Activated naive CD8-positive, alpha-beta T cell (primary cell): ENCODE measurements around the gene AKAP13.
A peak's percentile ranks its signal among the peaks of the same experiment; 100 is the strongest.

Source experiments
- H3K27ac Mint-ChIP-seq: one replicate; pipeline ENCODE4 v1.8.0; 2021; ENCODE audit warnings: mixed read lengths
- H3K27me3 Mint-ChIP-seq: one replicate; pipeline ENCODE4 v1.8.0; 2021; ENCODE audit warnings: mixed read lengths
- H3K36me3 Mint-ChIP-seq: one replicate; pipeline ENCODE4 v1.8.0; 2021; ENCODE audit warnings: mixed read lengths
- H3K4me1 Mint-ChIP-seq: one replicate; pipeline ENCODE4 v1.8.0; 2021; ENCODE audit warnings: low read depth, mixed read lengths
- H3K4me3 Mint-ChIP-seq: one replicate; pipeline ENCODE4 v1.8.0; 2021; ENCODE audit warnings: mild to moderate bottlenecking, mixed read lengths
- H3K9me3 Mint-ChIP-seq: one replicate; pipeline ENCODE4 v1.8.0; 2021; ENCODE audit warnings: low read depth, mixed read lengths

The AKAP13 gene

GRCh38 chr15:85389306-85389650 is 8.9 kb downstream of the AKAP13 start:
- H3K4me1 Mint-ChIP-seq, result peaks cover 48% of the 10 kb centered on the region
- H3K36me3 Mint-ChIP-seq, result peaks cover 6% of the 10 kb centered on the region
- no peak overlapping the region for H3K4me3 Mint-ChIP-seq
- H3K27ac Mint-ChIP-seq, result no peak overlapping the region
- no peaks in the 10 kb centered on the region for H3K9me3 Mint-ChIP-seq
- H3K27me3 Mint-ChIP-seq, result no peaks in the 10 kb centered on the region

- Mint-ChIP-seq H3K4me1 (peaks cover 49% of the 10 kb centered on the region), H3K9me3 (no peaks in the 10 kb centered on the region), H3K27me3 (no peaks in the 10 kb centered on the region), H3K36me3 (peaks cover 4% of the 10 kb centered on the region), H3K4me3 (no peak overlapping the region), H3K27ac (no peak overlapping the region)
Observed at GRCh38 chr15:85389772-85390171, 9.4 kb downstream of the AKAP13 start.

GRCh38 chr15:85393210-85393609 is 12.8 kb downstream of the AKAP13 start:
- Mint-ChIP-seq H3K27ac (peak overlapping the region; percentile 2), H3K4me3 (no peak overlapping the region), H3K27me3 (no peaks in the 10 kb centered on the region), H3K4me1 (peaks cover 50% of the 10 kb centered on the region), H3K9me3 (no peaks in the 10 kb centered on the region), H3K36me3 (no peaks in the 10 kb centered on the region)

GRCh38 chr15:85394554-85395333 is 14.3 kb downstream of the AKAP13 start:
- Mint-ChIP-seq H3K4me3 (no peak overlapping the region), H3K4me1 (peaks cover 59% of the 10 kb centered on the region), H3K9me3 (no peaks in the 10 kb centered on the region), H3K27ac (no peak overlapping the region), H3K36me3 (no peaks in the 10 kb centered on the region), H3K27me3 (no peaks in the 10 kb centered on the region)

- no peaks in the 10 kb centered on the region for H3K36me3 Mint-ChIP-seq
- H3K27ac Mint-ChIP-seq, result no peak overlapping the region
- H3K9me3 Mint-ChIP-seq, result no peaks in the 10 kb centered on the region
- no peak overlapping the region for H3K4me3 Mint-ChIP-seq
- H3K27me3 Mint-ChIP-seq, result no peaks in the 10 kb centered on the region
- peaks cover 74% of the 10 kb centered on the region for H3K4me1 Mint-ChIP-seq
Observed at GRCh38 chr15:85396554-85396953, 16.2 kb downstream of the AKAP13 start.

- Mint-ChIP-seq H3K4me1 (peaks cover 80% of the 10 kb centered on the region), H3K27me3 (no peaks in the 10 kb centered on the region), H3K4me3 (no peak overlapping the region), H3K9me3 (no peaks in the 10 kb centered on the region), H3K27ac (no peak overlapping the region), H3K36me3 (no peaks in the 10 kb centered on the region)
Observed at GRCh38 chr15:85397151-85397550, 16.7 kb downstream of the AKAP13 start.

- Mint-ChIP-seq H3K36me3 (no peaks in the 10 kb centered on the region), H3K27me3 (no peaks in the 10 kb centered on the region), H3K27ac (no peak overlapping the region), H3K9me3 (no peaks in the 10 kb centered on the region), H3K4me1 (peaks cover 82% of the 10 kb centered on the region), H3K4me3 (no peak overlapping the region)
Observed at GRCh38 chr15:85397926-85398325, 17.5 kb downstream of the AKAP13 start.

- H3K4me1 Mint-ChIP-seq, result peaks cover 81% of the 10 kb centered on the region
- H3K27me3 Mint-ChIP-seq, result no peaks in the 10 kb centered on the region
- H3K9me3 Mint-ChIP-seq, result no peaks in the 10 kb centered on the region
- no peaks in the 10 kb centered on the region for H3K36me3 Mint-ChIP-seq
- no peak overlapping the region for H3K4me3 Mint-ChIP-seq
- H3K27ac Mint-ChIP-seq, result no peak overlapping the region
Observed at GRCh38 chr15:85398822-85399221, 18.4 kb downstream of the AKAP13 start.

GRCh38 chr15:85399627-85400026 is 19.2 kb downstream of the AKAP13 start:
- H3K4me3 Mint-ChIP-seq, result no peak overlapping the region
- no peaks in the 10 kb centered on the region for H3K9me3 Mint-ChIP-seq
- H3K36me3 Mint-ChIP-seq, result no peaks in the 10 kb centered on the region
- no peak overlapping the region for H3K27ac Mint-ChIP-seq
- no peaks in the 10 kb centered on the region for H3K27me3 Mint-ChIP-seq
- H3K4me1 Mint-ChIP-seq, result peaks cover 81% of the 10 kb centered on the region

- Mint-ChIP-seq H3K27ac (peak overlapping the region; percentile 79), H3K9me3 (no peaks in the 10 kb centered on the region), H3K27me3 (no peaks in the 10 kb centered on the region), H3K36me3 (no peaks in the 10 kb centered on the region), H3K4me3 (peak overlapping the region; percentile 46), H3K4me1 (peaks cover 82% of the 10 kb centered on the region)
Observed at GRCh38 chr15:85400606-85401005, 20.2 kb downstream of the AKAP13 start.

GRCh38 chr15:85401108-85401774 is 20.8 kb downstream of the AKAP13 start:
- H3K4me1 Mint-ChIP-seq, result peaks cover 82% of the 10 kb centered on the region
- H3K27me3 Mint-ChIP-seq, result no peaks in the 10 kb centered on the region
- no peaks in the 10 kb centered on the region for H3K36me3 Mint-ChIP-seq
- H3K9me3 Mint-ChIP-seq, result no peaks in the 10 kb centered on the region
- peak overlapping the region; percentile 46 for H3K4me3 Mint-ChIP-seq
- peak overlapping the region; percentile 79 for H3K27ac Mint-ChIP-seq

GRCh38 chr15:85402195-85402881 is 21.9 kb downstream of the AKAP13 start:
- H3K27me3 Mint-ChIP-seq, result no peaks in the 10 kb centered on the region
- no peaks in the 10 kb centered on the region for H3K36me3 Mint-ChIP-seq
- H3K4me1 Mint-ChIP-seq, result peaks cover 86% of the 10 kb centered on the region
- peak overlapping the region; percentile 51 for H3K4me3 Mint-ChIP-seq
- H3K27ac Mint-ChIP-seq, result peak overlapping the region; percentile 79
- no peaks in the 10 kb centered on the region for H3K9me3 Mint-ChIP-seq

GRCh38 chr15:85403745-85404144 is 23.3 kb downstream of the AKAP13 start:
- no peaks in the 10 kb centered on the region for H3K9me3 Mint-ChIP-seq
- H3K27ac Mint-ChIP-seq, result peak overlapping the region; percentile 86
- no peaks in the 10 kb centered on the region for H3K27me3 Mint-ChIP-seq
- no peaks in the 10 kb centered on the region for H3K36me3 Mint-ChIP-seq
- H3K4me3 Mint-ChIP-seq, result no peak overlapping the region
- H3K4me1 Mint-ChIP-seq, result peaks cover 89% of the 10 kb centered on the region

GRCh38 chr15:85404176-85404917 is 23.9 kb downstream of the AKAP13 start:
- Mint-ChIP-seq H3K9me3 (no peaks in the 10 kb centered on the region), H3K36me3 (no peaks in the 10 kb centered on the region), H3K27me3 (no peaks in the 10 kb centered on the region), H3K27ac (peak overlapping the region; percentile 86), H3K4me1 (peaks cover 88% of the 10 kb centered on the region), H3K4me3 (peak overlapping the region; percentile 46)
